Hippocampal formation (tissue), 2 donors: ENCODE data around the gene HPX.

Source experiments
- DNase-seq, 2 donors: peaks; one replicate each; lab custom pipeline; 2025; lab: John Stamatoyannopoulos, UW

HPX gene

GRCh38 chr11:6440906-6441358 lies at the start of gene HPX:
HPX (minus strand) TSS chr11:6440987; CDS start chr11:6440963, 24 bp downstream.
- DNase-seq: no peak

GRCh38 chr11:6489306-6489705 lies 48.5 kb upstream of the HPX start:
- DNase-seq: no peak

GRCh38 chr11:6488821-6489220 lies 48.0 kb upstream of the HPX start:
- no peak for DNase-seq

GRCh38 chr11:6488342-6488741 lies 47.6 kb upstream of the HPX start:
- DNase-seq: no peak

- DNase-seq: no peak
Measured at GRCh38 chr11:6486938-6487337, 46.2 kb upstream of the HPX start.

- no peak for DNase-seq
Measured at GRCh38 chr11:6486256-6486655, 45.5 kb upstream of the HPX start.

GRCh38 chr11:6485661-6486060 lies 44.9 kb upstream of the HPX start:
- no peak for DNase-seq

- no peak for DNase-seq
Measured at GRCh38 chr11:6483015-6483414, 42.2 kb upstream of the HPX start.

GRCh38 chr11:6482441-6482840 lies 41.7 kb upstream of the HPX start:
- no peak for DNase-seq

GRCh38 chr11:6481924-6482275 lies 41.1 kb upstream of the HPX start:
- no peak for DNase-seq

GRCh38 chr11:6481012-6481923 lies 40.5 kb upstream of the HPX start, which contains the start of the genes ARFIP2 and TIMM10B:
ARFIP2 (minus strand) TSS chr11:6481331; CDS start chr11:6480421, 910 bp downstream.
TIMM10B (plus strand) TSS chr11:6481501; CDS start chr11:6481517, 16 bp downstream.
- peak; percentile 98 for DNase-seq

GRCh38 chr11:6480299-6480914 lies 39.6 kb upstream of the HPX start:
- no peak for DNase-seq

- no peak for DNase-seq
Measured at GRCh38 chr11:6476571-6476970, 35.8 kb upstream of the HPX start.

GRCh38 chr11:6475936-6476335 lies 35.1 kb upstream of the HPX start:
- no peak for DNase-seq

GRCh38 chr11:6474806-6475500 lies 34.2 kb upstream of the HPX start:
- DNase-seq: no peak

- no peak for DNase-seq
Measured at GRCh38 chr11:6474413-6474792, 33.6 kb upstream of the HPX start.

GRCh38 chr11:6473451-6474412 lies 32.9 kb upstream of the HPX start, which contains the start of gene TRIM3:
TRIM3 (minus strand) TSS chr11:6473941; CDS start chr11:6465695, 8,246 bp downstream.
- peak; percentile 91 for DNase-seq

GRCh38 chr11:6472934-6473333 lies 32.1 kb upstream of the HPX start:
- DNase-seq: no peak

GRCh38 chr11:6469599-6469998 lies 28.8 kb upstream of the HPX start:
- DNase-seq: no peak

- peak; percentile 85 to 87 for DNase-seq
Measured at GRCh38 chr11:6468712-6469495, 28.1 kb upstream of the HPX start.

- DNase-seq: no peak
Measured at GRCh38 chr11:6459099-6459450, 18.3 kb upstream of the HPX start.
